ENCODE data around the gene TSG101.

The TSG101 gene

GRCh38 chr11:18501629-18502028 lies 25.1 kb downstream of the TSG101 start:
- TF ChIP-seq POLR2AphosphoS5 (IDR thresholded peaks at IDR 0.05; ENCODE audit: low read depth, low read length), result no peak
- no peak for TF ChIP-seq REST (IDR thresholded peaks at IDR 0.05; ENCODE audit: insufficient read depth in 1 of 2, low read depth in 2 of 2, low read length in 2 of 2)
- TF ChIP-seq SIN3A (IDR thresholded peaks at IDR 0.05; ENCODE audit: borderline replicate concordance, insufficient read depth, low read length), result no peak
- no peak for TF ChIP-seq TAF1 (IDR thresholded peaks at IDR 0.05; ENCODE audit: borderline replicate concordance, insufficient read depth, low read length)
- no peak for TF ChIP-seq FOXP2 (optimal IDR thresholded peaks at IDR 0.05; ENCODE audit: borderline replicate concordance, extremely low read depth, extremely low read length, insufficient read depth)

GRCh38 chr11:18498039-18498438 lies 28.7 kb downstream of the TSG101 start:
- TF ChIP-seq SIN3A (IDR thresholded peaks at IDR 0.05; ENCODE audit: borderline replicate concordance, insufficient read depth, low read length), result no peak
- TF ChIP-seq TAF1 (IDR thresholded peaks at IDR 0.05; ENCODE audit: borderline replicate concordance, insufficient read depth, low read length), result no peak
- TF ChIP-seq REST (IDR thresholded peaks at IDR 0.05; ENCODE audit: insufficient read depth in 1 of 2, low read depth in 2 of 2, low read length in 2 of 2), result no peak
- TF ChIP-seq FOXP2 (optimal IDR thresholded peaks at IDR 0.05; ENCODE audit: borderline replicate concordance, extremely low read depth, extremely low read length, insufficient read depth), result no peak
- no peak for TF ChIP-seq POLR2AphosphoS5 (IDR thresholded peaks at IDR 0.05; ENCODE audit: low read depth, low read length)

GRCh38 chr11:18495703-18496102 lies 31.0 kb downstream of the TSG101 start:
- TF ChIP-seq REST (IDR thresholded peaks at IDR 0.05; ENCODE audit: insufficient read depth in 1 of 2, low read depth in 2 of 2, low read length in 2 of 2) (no peak), TAF1 (IDR thresholded peaks at IDR 0.05; ENCODE audit: borderline replicate concordance, insufficient read depth, low read length) (no peak), SIN3A (IDR thresholded peaks at IDR 0.05; ENCODE audit: borderline replicate concordance, insufficient read depth, low read length) (no peak), POLR2AphosphoS5 (IDR thresholded peaks at IDR 0.05; ENCODE audit: low read depth, low read length) (no peak)

- TF ChIP-seq POLR2AphosphoS5 (IDR thresholded peaks at IDR 0.05; ENCODE audit: low read depth, low read length) (no peak), TAF1 (IDR thresholded peaks at IDR 0.05; ENCODE audit: borderline replicate concordance, insufficient read depth, low read length) (no peak), REST (IDR thresholded peaks at IDR 0.05; ENCODE audit: insufficient read depth in 1 of 2, low read depth in 2 of 2, low read length in 2 of 2) (no peak), SIN3A (IDR thresholded peaks at IDR 0.05; ENCODE audit: borderline replicate concordance, insufficient read depth, low read length) (no peak), FOXP2 (optimal IDR thresholded peaks at IDR 0.05; ENCODE audit: borderline replicate concordance, extremely low read depth, extremely low read length, insufficient read depth) (no peak)
Measured at GRCh38 chr11:18495271-18495670, 31.5 kb downstream of the TSG101 start.

- no peak for TF ChIP-seq REST (IDR thresholded peaks at IDR 0.05; ENCODE audit: insufficient read depth in 1 of 2, low read depth in 2 of 2, low read length in 2 of 2)
- TF ChIP-seq TAF1 (IDR thresholded peaks at IDR 0.05; ENCODE audit: borderline replicate concordance, insufficient read depth, low read length), result no peak
- TF ChIP-seq POLR2AphosphoS5 (IDR thresholded peaks at IDR 0.05; ENCODE audit: low read depth, low read length), result no peak
- no peak for TF ChIP-seq FOXP2 (optimal IDR thresholded peaks at IDR 0.05; ENCODE audit: borderline replicate concordance, extremely low read depth, extremely low read length, insufficient read depth)
- TF ChIP-seq SIN3A (IDR thresholded peaks at IDR 0.05; ENCODE audit: borderline replicate concordance, insufficient read depth, low read length), result no peak
Measured at GRCh38 chr11:18493310-18493709, 33.4 kb downstream of the TSG101 start.
